GM21390 (cell line): ENCODE measurements around the gene IFNA4.
"Not testable (repeated sequence)": the region's sequence is repeated elsewhere in the genome, so short reads cannot be mapped to it uniquely, and the experiment has no call there.

Source experiments
- ATAC-seq: cut with Tn5 transposase; IDR thresholded peaks from one replicate; pipeline ENCODE4 v1.9.1; 2021; ENCODE audit not compliant: unreplicated experiment

IFNA4 gene

DNA sequence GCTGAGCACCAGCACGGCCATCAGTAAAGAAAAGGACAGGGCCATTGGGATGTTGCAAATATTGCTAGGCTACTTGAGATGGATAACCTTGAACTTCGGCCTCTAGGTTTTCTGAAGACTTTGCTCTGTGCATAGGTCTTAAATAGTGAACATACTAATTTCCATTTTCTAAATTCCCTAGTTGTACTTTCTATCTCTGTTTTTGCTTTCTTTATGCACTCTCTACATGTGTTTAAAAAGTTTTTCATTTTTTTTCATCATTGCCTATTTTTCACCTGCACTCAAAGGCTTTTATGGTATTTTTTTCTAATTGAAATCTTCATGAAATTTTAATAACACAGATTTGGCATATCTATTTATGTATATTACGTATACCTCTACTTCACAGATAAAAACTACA lies at the start of gene IFNA4:
TSS of gene IFNA4 (minus strand) at position 101 of the 400 bp plus-strand sequence. CDS start at position 45, 56 bp downstream.
- not testable (repeated sequence) for ATAC-seq

DNA sequence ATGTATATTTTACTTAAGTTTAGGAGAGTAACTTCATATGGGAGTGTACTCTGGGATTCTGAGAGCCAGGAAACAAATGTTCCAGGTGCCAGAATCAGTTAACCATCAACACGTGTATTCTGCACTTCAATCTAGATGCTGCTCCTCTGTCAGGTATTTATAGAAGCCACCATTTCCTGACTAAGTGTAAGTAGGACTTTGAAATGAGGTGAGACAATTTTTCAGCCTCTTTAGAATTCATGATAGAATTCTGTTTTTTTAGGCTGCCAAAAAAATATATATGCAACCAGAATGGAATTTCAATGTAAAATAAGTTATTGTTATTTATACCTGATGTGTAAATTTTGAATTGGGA lies 49.0 kb upstream of the IFNA4 start:
- not testable (repeated sequence) for ATAC-seq

DNA sequence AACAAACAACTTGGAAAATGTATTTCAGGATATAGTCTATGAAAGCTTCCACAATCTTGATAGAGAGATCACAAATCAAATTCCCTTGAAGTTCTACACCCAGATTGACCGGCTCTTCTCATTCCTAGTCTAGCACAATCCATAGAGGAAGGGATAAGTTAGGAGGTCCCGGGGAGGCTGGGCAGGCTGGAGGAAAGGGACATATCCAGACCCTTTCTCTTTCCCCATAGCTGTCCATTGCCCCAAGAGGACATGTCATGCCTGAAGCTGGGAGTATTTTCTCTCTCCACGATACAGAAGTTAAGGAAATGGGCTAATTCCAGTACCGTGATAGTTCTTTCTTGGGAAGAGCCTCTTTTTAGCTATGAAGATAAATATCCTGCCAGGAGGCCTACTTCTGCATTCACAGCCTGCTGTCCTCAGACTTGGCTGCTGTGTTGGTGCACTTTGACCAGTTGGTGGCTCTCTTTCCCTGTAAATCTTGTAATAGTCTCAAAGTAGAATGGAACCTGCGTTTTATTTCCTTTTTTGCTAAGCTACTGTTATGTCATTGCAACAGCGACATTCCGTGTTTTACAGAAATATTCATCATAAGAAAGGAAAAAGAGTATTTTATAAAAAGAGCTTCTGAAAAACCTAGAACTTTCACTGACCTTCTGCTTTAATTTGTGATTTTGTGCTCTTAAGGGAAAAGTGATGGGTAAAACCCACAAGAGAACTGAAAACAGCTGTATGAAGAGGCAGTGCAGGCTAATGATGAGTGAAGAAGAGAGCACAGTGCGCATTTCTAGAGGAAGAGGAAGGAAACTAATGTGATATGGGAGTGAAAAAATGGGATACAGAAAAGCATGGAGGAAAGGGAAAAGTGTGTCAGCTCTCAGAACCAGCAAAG lies 48.3 kb upstream of the IFNA4 start:
- ATAC-seq = peak; percentile 74

DNA sequence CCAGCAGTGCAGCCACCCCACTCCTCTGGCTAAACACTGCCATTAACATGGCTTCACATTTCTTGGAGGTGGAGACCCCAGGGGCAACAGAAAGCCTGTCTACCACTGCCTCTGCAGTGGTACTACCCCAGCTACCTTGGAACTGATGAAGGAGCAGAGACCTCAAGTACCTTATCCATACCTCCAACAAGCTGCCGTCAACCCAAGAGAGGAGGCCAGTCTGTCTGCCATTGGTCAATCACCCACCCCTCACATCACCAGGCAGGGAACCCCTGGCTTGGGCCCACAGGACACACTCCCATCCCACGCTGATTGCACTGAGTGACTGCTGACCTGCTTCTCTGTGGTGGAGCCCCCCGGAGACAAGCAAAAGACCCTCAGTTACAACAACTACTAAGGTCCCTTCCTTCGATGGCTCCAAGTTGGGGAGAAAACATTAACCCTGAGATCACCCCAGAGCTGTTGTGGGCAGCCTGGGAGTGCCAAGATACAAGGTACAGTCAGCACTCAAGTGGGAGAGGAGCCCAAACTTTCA lies 46.8 kb upstream of the IFNA4 start:
- no peak for ATAC-seq

DNA sequence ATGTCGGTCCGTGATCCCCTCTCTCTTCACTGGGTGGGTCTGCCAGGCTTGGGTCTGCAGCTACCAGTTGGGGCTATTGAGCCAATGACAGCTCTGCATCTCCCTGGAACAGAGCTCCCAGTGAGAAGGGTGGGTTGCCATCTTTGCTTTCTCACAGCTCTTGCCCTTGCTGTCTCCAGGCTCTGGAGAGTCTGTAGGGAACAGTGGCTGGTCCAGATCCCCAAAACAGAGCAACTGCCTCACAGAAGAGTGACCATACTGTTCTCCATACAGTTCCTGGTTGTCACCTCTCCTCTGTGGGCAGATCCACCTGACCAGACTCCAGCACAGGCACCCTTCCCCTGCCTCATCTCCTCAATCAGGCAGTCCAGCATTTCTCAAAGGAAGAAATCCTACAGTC lies 45.9 kb upstream of the IFNA4 start:
- no peak for ATAC-seq

DNA sequence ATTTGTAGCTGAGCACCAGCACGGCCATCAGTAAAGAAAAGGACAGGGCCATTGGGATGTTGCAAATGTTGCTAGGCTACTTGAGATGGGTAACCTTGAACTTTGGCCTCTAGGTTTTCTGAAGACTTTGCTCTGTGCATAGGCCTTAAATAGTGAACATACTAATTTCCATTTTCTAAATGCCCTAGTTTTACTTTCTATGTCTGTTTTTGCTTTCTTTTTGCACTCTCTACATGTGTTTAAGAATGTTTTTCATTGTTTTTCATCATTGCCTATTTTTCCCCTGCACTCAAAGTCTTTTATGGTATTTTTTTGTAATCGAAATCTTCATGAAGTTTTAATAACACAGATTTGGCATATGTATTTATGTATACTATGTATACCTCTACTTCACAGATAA lies 40.7 kb upstream of the IFNA4 start, which contains the start of gene IFNA17:
TSS of gene IFNA17 (minus strand) at position 101 of the 400 bp plus-strand sequence. CDS start at position 52, 49 bp downstream.
- ATAC-seq = no peak

DNA sequence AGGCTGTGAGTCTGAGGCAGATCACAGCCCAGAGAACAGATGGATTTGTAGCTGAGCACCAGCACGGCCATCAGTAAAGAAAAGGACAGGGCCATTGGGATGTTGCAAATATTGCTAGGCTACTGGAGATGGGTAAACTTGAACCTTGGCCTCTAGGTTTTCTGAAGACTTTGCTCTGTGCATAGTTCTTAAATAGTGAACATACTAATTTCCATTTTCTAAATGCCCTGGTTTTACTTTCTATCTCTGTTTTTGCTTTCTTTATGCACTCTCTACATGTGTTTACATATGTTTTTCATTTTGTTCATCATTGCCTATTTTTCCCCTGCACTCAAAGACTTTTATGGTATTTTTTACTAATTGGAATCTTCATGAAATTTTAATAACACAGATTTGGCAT lies 29.8 kb upstream of the IFNA4 start, which contains the start of gene IFNA16:
TSS of gene IFNA16 (minus strand) at position 101 of the 400 bp plus-strand sequence. CDS start at position 95, 6 bp downstream.
- ATAC-seq = not testable (repeated sequence)

DNA sequence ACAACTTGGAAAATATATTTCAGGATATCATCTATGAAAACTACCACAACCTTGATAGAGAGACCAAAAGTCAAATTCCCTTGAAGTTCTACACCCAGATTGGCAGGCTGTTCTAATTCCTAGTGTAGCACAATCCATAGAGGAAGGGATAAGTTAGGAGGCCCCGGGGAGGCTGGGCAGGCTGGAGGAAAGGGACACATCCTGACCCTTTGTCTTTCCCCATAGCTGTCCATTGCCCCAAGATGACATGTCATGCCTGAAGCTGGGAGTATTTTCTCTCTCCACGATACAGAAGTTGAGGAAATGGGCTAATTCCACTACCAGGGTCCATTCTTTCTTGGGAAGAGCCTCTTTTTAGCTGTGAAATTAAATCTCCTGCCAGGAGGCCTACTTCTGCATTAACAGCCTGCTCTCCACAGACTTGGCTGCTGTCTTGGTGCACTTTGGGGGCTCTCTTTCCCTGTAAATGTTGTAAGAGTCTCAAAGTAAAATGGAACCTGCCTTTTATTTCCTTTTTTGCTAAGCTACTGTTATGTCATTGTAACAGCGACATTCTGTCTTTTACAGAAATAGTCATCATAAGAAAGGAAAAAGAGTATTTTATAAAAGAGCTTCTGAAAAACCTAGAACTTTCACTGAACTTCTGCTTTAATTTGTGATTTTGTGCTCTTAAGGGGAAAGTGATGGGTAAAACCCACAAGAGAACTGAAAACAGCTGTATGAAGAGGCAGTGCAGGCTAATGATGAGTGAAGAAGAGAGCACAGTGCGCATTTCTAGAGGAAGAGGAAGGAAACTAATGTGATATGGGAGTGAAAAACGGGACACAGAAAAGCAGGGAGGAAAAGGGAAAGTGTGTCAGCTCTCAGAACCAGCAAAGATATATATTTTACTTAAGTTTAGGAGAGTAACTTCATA lies 26.3 kb upstream of the IFNA4 start:
- ATAC-seq = peak; percentile 82

DNA sequence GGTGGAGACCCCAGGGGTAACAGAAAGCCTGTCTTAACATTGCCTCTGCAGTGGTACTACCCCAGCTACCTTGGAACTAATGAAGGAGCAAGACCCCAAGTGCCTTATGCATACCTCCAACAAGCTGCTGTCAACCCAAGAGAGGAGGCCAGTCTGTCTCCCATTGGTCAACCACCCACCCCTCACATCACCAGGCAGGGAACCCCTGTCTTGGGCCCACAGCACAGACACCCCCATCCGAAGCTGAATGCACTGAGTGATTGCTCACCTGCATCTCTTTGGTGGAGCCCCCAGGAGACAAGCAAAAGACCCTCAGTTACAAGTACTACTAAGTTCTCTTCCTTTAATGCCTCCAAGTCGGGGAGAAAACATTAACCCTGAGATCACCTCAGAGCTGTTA lies 24.8 kb upstream of the IFNA4 start:
- ATAC-seq = not testable (repeated sequence)

DNA sequence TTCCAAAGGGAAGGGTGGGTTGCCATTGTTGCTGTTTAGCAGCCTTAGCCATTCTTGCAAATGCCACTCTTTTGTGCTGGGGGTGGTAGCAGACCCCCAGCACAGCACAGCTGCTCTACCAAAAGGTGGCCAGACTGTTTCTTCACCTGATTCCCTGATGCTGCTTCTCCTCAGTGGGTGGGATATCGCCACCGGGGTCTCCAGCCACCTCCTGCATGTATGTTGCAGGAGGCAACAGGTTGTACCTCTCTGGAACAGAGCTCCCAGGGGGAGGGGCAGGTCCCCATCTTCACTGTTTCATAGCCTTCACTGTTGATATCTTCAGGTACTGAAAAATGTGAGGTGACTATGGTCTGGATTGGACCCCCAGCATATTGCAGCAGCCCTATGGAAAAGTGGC lies 23.4 kb upstream of the IFNA4 start:
- not testable (repeated sequence) for ATAC-seq

DNA sequence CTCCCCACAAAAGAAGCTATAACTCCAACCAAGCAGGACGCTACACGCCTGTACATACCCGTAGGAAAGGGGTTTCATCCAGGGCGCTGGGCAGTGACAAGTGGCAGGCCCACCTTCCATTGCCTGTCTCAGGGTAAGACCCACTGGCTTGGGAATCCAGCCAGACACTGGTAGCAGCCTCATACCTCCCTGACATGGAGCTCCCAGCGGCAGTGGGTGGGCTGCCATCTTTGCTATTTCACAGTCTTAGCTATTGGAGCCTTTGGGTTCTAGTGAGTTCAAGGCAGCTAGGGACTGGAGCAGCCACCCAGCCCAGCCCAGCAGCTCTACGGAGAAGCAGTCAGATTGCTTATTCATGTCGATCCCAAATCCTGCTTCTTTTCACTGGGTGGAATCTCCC lies 22.9 kb upstream of the IFNA4 start:
- ATAC-seq = no peak

DNA sequence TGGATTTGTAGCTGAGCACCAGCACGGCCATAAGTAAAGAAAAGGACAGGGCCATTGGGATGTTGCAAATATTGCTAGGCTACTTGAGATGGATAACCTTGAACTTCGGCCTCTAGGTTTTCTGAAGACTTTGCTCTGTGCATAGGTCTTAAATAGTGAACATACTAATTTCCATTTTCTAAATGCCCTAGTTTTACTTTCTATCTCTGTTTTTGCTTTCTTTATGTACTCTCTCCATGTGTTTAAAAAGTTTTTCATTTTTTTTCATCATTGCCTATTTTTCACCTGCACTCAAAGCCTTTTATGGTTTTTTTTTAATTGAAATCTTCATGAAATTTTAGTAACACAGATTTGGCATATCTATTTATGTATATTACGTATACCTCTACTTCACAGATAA lies 19.7 kb upstream of the IFNA4 start, which contains the start of gene IFNA10:
TSS of gene IFNA10 (minus strand) at position 101 of the 400 bp plus-strand sequence. CDS start at position 55, 46 bp downstream.
- ATAC-seq = not testable (repeated sequence)

DNA sequence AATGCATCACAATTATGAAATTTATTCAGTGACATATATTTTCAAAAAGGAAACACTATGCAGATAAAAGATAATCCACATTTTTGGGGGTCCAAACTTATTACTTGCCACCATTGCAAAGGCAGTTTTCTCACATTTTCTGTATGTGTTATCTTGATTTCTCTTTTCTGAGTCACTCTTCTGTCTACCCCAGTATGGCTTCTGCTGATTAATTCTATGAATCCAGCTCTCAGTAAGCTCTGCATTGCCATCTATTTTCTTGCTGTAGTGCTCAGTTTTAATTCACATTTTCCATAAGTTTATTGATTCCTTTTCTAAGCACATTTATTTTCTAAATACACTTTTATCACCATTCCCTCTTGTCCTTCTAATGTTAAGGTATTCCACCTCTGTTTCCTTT lies 17.8 kb upstream of the IFNA4 start:
- no peak for ATAC-seq

DNA sequence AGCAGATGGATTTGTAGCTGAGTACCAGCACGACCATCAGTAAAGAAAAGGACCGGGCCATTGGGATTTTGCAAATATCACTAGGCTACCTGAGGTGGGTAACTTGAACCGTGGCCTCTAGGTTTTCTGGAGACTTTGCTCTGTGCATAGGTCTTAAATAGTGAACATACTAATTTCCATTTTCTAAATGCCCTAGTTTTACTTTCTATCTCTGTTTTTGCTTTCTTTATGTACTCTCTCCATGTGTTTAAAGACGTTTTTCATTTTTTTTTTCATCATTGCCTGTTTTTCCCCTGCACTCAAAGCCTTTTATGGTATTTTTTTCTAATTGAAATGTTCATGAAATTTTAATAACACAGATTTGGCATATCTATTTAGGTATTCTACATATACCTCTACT lies 14.7 kb upstream of the IFNA4 start, which contains the start of gene IFNA7:
TSS of gene IFNA7 (minus strand) at position 101 of the 400 bp plus-strand sequence. CDS start at position 61, 40 bp downstream.
- ATAC-seq = not testable (repeated sequence)

DNA sequence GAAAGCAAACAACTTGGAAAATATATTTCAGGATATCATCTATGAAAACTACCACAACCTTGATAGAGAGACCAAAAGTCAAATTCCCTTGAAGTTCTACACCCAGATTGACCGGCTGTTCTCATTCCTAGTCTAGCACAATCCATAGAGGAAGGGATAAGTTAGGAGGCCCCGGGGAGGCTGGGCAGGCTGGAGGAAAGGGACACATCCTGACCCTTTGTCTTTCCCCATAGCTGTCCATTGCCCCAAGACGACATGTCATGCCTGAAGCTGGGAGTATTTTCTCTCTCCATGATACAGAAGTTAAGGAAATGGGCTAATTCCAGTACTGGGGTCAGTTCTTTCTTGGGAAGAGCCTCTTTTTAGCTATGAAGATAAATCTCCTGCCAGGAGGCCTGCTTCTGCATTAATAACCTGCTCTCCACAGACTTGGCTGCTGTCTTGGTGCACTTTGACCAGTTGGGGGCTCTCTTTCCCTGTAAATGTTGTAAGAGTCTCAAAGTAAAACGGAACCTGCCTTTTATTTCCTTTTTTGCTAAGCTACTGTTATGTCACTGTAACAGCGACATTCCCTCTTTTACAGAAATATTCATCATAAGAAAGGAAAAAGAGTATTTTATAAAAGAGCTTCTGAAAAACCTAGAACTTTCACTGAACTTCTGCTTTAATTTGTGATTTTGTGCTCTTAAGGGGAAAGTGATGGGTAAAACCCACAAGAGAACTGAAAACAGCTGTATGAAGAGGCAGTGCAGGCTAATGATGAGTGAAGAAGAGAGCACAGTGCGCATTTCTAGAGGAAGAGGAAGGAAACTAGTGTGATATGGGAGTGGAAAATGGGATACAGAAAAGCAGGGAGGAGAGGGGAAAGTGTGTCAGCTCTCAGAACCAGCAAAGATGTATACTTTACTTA lies 7.7 kb upstream of the IFNA4 start:
- ATAC-seq = peak; percentile 92

DNA sequence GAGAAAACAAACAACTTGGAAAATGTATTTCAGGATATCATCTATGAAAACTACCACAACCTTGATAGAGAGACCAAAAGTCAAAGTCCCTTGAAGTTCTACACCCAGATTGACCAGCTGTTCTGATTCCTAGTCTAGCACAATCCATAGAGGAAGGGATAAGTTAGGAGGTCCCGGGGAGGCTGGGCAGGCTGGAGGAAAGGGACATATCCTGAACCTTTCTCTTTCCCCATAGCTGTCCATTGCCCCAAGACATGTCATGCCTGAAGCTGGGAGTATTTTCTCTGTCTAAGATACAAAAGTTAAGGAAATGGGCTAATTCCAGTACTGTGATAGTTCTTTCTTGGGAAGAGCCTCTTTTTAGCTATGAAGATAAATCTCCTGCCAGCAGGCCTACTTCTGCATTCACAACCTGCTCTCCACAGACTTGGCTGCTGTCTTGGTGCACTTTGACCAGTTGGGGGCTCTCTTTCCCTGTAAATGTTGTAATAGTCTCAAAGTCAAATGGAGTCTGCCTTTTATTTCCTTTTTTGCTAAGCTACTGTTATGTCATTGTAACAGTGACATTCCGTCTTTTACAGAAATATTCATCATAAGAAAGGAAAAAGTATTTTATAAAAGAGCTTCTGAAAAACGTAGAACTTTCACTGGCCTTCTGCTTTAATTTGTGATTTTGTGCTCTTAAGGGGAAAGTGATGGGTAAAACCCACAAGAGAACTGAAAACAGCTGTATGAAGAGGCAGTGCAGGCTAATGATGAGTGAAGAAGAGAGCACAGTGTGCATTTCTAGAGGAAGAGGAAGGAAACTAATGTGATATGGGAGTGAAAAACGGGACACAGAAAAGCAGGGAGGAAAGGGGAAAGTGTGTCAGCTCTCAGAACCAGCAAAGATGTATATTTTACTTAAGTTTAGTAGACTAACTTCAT lies 4.3 kb downstream of the IFNA4 start:
- ATAC-seq = peak; percentile 94

DNA sequence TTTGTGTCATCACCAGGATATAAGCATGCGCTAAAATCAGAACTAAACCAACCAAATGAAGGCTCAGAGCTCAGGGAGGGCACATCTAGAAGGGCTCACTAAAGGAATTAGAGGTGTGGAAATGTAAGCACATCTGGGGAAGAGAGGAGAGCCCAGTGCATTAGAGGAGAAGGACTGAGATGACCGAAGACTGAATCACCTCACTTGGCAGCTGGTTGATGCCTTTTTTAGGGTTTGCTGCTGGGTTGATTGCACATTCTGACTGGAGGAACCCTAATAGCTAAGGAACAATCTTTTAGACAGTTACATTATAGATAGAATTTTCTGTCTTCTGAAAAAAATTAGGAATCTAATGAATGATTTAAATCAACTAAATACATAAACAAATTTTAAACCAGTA lies 12.7 kb downstream of the IFNA4 start:
- no peak for ATAC-seq

DNA sequence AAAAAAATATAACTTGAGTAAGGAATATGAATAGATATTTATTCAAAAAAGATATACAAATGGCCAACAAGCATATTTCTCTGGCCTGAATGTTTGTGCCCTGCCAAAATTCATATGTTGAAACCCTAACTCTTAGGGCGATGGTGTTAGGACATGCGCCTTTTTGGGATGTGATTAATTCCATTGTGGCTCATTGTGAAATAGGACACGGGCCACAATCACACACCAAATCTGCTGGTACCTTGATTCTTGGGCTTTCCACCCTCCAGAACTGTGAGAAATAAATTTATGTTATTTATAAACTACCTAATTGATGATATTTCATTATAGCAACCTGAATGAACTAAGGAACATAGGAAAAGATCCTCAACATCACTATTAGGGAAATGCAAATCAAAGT lies 15.2 kb downstream of the IFNA4 start:
- no peak for ATAC-seq

DNA sequence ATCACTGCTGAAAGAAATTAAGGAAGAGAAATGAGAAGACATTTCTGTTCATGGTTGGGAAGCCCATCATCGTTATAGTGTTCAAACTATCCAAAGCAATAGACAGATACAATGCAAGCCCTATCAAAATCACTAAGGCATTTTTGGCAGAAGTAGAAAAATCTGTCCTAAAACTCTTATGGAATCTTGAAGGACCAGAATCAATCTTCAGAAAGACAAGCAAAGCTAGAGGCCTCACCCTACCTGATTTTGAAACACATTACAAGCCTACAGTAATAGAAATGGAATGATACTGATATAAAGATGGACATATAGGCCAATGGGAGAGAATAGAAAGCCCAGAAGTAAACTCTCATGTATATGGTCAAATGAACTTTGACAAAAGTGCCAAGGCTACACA lies 16.0 kb downstream of the IFNA4 start:
- ATAC-seq = no peak
